Activated CD4-positive, alpha-beta T cell treated with anti-CD3 and anti-CD28 coated beads for 1 hour (primary cell): ENCODE measurements around the gene POLK.

ENCODE experiments used
- DNase-seq: peaks from one replicate; pipeline ENCODE4 v3.0.0-alpha.2; 2020

Gene POLK

DNA sequence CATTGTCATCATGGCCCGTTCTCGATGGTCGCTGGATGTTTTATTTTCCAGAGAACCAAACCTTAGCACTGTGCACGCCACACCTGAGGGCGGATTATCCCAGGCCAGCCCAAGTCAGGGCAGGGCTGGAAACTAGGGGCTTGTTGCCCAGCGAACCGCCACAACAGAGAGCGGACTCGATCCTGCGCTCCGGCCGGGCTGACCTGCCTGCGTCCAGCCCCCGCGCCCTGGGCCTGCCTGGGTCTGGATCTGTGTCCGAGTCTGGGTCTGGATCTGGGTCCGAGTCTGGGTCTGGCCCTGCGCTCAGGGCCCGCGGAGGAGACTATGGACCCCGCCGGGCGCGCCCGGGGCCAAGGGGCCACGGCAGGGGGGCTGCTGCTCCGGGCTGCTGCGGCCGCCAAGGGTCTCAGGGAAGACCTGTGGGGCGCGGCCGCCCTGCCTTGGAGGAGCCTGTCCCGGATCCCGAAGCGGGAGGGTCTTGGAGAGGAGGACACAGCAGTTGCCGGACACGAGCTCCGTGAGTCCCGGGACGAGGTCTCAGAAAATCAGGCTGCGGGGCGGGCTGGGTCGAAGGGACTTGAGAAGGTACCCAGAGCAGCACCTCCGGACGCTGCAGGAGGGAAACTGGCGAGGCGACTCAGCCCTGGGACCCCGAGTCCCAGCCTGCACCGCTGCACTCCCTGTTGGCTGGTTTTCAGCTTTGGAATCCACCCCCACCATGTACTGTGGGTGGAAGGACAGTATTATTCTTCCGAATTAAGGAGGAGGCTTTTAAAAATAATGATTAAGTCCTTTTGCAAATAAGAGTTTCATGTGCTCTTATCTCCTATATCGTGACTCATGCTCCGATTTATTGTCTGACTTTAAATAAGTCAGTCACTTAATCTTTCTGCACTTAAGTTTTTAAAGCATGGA lies 99.9 kb downstream of the POLK start, which contains the start of gene ANKDD1B:
Gene ANKDD1B, plus strand, starts transcription at position 143 of the 915 bp plus-strand sequence. Its CDS starts 182 bp downstream, at position 325.
- no peak for DNase-seq

DNA sequence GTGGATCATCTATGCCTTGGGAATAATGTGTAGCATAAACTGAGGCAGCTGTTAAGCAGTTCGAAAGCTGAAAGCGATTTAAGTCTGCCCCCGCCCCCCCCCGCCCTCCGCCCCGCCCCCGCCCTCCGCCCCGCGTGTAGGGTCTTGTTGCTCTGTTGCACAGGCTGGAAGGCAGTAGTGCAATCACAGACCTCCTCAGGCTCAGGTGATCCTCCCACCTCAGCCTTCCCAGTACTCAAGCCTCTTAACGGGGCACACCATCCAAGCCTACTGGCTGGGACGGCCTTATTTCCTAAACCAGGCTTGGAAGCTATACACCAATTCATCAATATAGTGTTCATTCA lies 100.5 kb downstream of the POLK start:
- no peak for DNase-seq

DNA sequence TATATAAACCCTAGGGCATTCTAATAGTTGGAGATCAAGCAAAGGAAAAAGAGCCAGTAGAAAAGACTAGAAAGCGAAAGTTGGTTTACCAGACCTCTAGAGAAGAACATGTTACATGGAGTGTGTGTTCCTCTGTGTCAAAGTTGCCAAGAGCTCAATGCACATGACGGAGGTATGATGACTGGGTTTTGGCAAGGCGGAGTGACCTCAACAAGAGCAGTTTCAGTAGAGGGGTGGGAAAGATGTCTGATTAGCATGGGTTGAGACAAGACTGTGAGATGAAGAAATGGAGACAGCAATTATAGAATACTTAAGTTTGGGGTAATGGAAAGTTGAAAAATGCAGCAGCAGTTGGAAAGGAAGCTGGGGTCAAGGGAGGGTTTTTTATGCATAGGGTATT lies 101.2 kb downstream of the POLK start:
- no peak for DNase-seq

DNA sequence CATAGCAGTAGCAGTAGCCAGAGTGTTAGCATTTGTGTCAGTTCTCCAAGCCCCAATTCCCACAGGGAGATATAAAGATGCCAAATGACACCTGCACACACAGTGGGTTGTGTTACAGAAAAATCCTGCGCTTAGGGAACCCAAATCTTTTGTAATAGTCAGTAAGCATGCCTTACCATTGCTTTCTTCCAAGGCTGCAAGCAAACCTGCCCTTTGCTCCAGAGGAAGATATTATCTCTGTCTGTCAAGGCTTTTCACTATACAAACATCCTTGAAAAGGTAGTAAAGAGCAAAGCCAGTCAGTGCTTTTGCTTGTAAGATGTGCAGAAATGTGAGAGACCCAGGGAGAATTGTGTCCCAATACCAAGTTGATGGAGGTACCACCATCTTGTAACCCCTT lies 102.5 kb downstream of the POLK start:
- no peak for DNase-seq

DNA sequence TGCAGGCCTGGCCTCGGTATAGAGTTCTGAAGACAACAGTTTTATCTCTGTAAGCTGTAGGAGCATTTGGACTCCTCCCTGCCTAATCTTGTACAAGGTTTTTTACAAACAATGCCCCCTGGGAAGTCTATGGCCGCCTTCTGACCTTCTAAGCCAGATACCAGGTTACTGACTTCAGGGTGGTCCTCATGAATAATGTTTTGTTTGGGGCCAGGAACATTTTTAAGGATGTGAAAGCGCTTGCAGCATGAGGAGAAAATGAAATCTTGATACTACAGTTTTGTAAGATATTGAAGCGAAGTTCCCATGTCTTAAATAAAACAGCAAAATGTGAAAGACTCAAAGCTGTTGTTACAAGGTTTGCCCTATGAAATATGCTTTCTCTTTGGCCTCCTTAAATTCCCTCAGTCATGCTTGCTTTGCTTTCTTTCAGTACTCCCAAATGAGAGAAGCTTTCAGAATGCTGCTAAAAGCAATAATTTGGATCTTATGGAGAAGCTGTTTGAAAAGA lies 104.7 kb downstream of the POLK start:
- no peak for DNase-seq

DNA sequence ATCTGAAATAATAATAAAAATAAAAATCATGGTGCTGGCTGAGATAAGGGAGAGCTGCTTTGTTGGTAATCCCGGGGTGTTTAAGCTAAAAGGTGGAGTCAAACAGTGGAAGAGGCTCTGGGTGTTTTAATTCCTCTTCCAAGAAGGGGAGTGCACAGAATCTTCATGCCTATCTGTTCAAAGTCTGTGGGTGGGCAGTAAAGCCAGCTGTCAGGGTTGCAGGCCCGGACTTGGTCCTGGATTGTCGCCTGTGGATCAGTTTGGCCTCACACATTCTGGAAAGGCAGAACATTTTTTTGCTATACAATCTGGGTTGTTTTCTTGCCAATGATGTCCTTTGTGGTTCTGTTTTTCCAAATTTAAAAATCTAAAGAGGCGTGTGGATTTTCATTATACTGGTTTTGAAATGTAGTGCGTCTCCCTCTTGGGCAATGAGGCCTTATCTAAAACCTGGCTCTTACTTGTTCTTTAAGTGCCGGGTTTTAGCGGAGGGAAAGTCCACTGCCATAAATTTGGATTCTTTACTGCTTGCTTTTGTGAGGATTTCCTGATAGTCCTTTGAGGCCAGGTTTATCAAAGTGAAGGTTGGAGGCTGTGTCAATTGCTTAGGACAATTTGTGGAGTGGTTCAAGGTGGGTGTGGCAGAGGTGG lies 105.4 kb downstream of the POLK start:
- DNase-seq, result no peak

DNA sequence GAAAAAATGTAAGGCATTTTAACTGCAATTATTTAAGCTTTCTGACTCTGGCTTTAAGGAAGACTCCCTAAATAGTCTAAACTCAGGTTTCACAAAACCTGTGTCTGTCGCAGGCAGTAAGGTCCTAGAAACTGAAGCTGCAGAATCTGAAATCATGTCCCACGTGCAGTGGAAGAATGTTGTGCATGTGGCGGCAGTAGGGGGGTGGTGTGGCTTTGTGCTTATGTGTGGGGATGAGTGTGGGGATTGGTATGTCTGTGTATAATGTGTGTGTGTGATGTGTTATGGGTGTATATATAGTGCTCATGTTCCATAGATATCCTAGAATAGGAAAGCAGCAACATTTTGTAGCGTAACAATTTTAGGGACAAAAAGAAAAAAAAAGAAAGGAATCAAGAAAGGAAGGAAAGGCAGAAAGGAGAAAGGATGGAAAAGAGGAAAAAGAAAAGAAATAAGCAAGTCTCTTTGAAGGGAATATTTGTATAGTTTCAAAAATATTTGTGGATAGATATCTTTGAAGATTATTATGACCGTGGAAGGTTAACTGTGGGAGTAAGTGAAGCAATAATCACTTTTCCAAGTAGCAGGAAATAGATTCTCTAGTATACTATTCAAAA lies 106.2 kb downstream of the POLK start:
- DNase-seq, result no peak

DNA sequence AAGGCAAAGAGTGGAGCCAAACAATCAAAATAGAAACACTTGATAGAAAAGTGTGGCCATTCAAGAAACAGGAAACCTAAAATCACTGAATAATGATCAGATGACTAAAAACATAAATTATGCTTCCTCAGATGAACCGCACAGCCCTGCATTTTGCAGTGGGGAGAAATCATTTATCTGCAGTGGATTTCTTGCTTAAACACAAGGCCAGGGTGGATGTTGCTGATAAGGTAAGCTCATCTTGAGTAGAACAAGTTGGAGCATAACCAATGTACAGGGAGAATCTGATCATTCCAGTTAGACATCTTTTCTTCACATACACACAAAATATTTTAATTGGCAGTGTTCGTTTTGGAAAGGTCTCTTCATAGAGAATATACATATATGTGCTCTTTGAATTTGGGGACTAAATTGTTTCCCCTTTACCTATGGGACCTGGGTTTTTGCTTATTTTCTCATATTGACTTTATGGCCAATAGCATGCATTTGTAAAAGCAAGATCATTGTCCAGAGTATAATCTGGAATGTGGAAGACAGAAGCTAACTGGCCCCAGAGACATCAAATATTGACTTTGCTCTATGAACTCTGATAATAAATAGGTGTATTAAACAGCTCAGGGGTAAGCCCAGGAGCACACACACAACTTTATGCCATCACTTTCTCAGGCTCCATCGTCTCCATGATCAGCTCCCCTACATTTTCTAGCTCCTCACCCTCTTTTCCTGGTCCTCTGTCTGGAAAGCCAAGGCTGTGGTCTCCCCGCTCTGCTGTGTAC lies 108.7 kb downstream of the POLK start:
- DNase-seq, result no peak

DNA sequence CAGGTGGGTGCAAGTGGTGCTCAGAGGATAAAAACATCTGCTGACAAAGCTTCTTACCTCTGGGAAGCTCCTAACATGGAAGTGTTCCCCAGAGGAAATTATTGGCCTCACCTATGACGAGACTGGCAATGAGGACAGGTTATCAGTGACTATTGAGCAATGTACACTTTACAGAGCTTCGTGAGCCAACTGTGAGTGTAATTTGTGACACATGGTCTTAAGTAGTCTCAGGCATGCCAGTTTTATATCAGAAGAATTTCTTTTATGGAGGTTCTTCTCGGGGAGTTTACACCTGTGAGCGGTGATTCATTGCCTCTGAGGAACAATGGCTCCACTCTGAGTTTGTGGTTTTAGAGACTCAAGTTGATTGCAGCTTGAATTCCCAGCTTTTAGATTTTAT lies 110.9 kb downstream of the POLK start:
- DNase-seq, result no peak

DNA sequence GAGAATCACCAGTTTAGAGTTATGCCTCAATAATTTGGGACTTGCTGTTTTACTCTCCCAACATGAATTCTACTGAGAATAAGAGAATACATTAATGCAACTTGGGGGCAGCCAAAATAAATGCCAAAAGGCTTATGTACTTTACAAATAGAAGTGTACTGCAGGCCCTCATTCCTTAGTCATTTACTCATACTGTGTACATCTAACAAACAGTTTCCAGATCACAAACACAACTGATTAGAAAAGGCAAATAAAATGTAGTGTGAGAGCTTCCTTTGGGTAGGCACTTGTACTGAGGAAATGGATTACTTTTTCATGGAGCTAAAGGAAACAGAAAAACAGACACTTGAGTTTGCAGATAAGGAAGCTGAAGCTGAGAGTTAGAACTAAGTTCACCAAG lies 112.2 kb downstream of the POLK start:
- no peak for DNase-seq

DNA sequence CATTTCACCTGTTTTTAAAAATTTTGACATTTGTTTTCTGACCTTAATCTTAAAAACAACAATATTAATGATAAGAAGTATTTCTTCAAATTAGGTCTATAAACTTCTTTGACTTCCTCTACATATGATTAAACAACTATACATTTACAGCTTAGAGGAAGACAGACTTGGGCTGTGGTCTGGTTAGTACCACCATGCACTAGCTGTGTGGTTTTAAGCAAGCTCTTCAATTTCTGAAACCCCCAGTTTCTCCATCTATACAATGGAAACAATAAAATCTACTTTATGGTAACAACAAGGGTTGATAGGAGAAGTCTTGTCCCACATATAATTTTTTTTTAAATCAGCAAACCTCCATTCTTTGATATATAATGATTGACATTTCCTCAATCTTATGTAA lies 115.3 kb downstream of the POLK start:
- DNase-seq, result no peak

DNA sequence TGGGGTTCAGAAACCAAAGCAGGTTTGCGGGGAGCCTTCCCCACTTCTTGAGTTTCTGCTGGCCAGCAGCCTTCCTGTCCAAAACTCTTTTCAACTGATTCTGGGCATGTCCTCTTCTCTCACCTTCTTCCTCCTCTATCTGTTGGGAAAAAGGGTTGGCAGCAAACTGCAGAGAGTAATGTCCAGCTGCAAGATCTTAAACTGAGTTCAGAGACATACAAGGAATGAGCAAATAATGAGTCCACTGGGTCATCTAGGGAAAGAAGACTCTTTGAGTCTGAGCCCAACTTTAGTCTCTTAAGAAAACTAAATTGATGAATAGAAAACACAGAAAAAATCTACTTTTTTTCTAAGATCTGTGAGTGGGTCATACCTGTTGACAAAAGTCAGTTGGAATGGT lies 116.1 kb downstream of the POLK start:
- no peak for DNase-seq

DNA sequence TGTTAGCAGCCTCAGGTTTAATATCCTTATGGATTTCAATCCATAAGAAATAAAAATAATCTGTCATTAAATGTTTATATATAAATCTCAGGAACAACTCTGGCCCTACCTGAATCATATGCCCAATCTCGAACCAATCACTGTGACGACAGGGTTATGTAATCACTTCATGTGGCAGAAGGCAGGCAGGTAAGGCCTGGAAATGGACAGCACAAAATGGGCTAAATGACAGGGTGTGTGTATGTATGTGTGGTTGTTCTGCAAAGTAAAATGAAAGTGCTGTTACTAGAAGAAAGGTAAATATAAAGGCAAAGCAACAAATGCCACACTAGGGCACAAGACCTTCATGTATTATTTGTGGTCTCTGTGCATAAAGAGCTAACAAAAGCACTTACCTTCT lies 119.2 kb downstream of the POLK start:
- no peak for DNase-seq

DNA sequence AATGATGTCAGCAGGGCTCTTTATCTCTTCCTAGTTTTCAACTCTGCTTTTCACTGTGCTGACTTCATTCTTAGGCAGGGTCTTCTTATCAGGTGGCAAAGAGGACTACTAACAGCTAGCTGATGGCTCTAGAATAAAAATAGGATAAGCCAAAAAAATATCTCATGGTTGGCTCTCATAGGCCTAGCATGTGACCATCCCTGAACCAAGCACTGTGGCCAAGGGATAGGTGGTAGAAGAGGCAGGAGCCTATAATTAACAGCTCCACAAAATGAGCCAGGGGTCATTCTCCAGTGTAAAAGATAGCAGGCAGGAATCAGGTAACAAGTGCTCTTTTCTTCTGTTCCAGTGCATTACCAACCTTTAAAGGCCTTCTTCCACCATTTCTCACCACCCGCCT lies 120.6 kb downstream of the POLK start:
- DNase-seq, result no peak

DNA sequence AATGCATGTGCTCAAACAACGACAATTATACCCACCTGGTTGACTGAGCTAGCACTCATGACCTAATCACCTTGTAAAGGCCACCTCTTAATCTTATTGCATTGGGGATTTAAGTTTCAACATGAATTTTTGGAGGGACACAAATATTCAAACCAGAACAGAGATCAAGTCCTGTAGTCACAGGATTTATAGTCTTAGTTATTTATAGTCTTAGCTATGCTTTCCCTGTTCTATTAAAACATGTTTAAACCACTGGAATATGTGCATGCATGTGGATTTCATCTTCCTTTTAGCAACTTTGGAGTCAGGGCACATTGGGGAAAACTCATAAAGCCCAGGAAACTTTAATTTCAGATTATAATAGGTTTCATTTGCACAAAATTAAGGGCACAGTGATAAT lies 126.3 kb downstream of the POLK start:
- DNase-seq, result no peak

DNA sequence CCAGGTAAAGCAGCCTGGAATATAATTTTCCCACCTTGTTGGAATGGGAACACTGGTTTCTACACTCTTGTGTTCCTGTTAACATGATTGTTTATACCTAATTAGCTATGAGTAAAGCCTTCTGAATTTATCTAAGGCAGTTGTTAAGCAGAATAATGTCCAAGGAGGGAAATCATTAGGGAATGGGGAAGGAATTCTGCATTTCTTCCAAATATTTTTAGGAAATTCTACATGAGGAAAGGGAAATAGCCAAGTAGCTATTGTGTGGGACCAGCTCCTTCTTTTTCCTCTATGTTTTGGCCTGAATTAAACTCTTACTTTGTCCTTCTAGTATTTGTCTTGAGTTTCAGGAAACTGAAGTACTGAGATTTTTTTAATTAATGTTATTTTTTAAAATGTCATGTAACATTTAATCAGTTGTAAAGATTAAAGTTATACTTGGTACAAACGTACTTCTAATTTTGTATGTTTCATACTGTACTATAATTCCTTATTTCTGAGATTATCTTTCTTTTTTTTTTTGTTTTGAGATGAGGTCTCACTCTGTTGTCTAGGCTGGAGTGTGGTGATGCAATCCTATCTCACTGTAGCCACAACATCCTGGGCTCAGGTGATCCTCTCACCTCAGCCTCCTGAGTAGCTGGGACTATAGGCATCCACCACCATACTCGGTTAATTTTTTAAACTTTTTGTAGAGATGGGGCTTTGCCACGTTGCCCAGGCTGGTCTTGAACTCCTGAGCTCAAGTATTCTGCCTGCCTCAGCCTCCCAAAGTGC lies 128.0 kb downstream of the POLK start:
- no peak for DNase-seq

DNA sequence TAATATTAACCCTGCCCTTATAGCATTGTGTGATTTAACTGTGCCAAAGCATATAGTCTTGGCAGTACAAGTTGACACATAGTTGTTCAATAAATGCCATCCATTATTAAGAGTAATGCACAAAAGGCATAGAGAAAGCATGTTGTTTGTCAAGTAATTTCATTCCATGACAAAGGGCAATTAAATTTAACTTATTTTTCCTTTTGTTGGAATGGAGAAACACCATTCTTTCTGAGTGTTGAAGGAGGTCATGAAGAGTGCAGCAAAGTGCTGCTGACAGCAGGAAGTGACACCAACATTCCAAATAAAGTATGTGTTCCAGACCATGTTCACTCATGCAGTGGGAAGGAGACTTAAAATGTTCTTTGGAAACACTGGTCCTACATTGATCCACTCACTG lies 128.7 kb downstream of the POLK start:
- no peak for DNase-seq

DNA sequence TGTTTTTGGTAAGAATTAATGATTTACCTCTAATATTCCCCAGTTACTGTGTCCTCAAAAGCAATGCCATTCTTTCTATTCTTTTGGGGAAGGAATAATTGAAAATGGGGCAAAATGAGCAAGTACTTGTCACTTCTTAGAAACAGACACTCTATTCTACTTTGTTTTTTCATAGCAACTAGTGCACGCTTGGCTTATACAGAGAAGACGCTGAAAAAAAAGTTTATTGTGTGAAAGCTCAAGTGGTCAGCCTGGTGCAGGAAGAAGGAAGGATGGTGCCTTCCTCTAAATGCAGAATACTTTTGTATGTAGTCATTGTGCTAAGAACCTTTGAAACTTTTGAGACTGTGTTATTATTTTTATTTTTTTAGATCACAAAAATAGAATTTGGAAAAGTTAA lies 129.1 kb downstream of the POLK start:
- DNase-seq, result no peak

DNA sequence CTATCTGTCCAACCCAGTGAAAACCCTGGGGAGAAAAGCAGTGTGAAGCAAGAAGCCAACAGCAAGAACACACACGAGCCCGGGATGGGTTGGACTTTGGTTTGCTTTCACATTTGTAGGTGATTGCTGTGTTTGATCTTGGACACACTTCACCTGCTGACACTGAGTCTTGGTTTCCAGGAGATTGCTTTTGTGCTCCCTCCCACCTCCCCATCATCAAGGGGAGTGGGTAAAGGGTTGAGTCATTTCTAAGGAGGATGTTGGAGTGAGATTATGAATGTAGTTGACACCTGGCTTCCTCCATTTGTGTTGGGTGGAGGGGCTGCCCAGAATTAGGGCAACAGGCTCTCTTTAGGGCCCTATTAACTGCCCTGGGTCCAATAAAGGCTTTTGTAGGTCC lies 137.0 kb downstream of the POLK start:
- no peak for DNase-seq
